AG08396 (cell line): ENCODE data around the gene CYP46A1.
A peak's percentile ranks its signal among the peaks of the same experiment; 100 is the strongest.

Source experiments
- DNase-seq: peaks from one replicate; pipeline ENCODE4 v3.0.0; 2012; ENCODE audit warnings: low spot score, mixed read lengths

Gene CYP46A1

DNA sequence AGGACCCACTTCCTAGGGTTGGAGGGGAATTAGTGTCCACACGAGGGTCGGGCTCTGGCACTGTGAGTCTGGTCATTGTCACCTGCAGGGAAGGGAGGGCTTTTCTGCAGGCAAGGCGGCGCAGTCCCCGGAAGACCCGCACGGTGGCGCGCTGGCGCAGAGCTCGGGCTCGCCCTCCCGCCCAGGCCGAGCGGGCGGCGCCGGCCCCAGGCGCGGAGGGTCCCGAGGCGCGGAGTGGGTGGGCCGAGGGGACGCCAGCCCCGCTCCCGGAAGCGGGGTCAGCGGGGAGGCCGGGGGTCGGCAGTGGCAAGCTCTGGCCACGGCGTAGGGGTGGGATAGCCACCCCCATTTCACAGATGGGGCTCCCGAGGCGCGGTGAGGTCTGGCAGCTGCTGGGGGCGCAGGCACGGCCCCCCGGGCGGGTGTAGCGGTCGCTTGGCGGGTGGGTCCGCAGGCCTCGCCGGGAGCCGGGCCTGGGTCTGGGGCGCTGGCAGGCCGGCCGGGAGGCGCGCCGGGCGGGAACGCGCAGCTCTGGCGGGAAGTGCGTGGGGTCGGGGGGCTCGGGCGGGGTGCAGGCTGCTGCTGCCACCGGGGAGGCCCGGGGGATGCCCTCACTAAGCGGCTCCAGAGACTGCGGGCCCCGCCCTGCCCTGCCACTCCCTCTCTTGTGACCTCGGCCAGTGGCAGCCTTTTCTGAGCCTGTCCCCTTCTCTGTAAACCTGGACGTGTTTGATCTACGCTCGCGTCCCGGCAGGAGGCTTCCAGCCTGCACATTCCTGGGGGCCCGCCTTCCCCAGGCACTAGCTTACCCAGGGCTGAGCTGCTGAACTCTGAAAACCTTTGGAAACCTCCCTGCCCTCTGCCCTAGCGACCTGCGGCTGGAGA is 46.1 kb downstream of the CYP46A1 start:
- DNase-seq = peak; percentile 91

DNA sequence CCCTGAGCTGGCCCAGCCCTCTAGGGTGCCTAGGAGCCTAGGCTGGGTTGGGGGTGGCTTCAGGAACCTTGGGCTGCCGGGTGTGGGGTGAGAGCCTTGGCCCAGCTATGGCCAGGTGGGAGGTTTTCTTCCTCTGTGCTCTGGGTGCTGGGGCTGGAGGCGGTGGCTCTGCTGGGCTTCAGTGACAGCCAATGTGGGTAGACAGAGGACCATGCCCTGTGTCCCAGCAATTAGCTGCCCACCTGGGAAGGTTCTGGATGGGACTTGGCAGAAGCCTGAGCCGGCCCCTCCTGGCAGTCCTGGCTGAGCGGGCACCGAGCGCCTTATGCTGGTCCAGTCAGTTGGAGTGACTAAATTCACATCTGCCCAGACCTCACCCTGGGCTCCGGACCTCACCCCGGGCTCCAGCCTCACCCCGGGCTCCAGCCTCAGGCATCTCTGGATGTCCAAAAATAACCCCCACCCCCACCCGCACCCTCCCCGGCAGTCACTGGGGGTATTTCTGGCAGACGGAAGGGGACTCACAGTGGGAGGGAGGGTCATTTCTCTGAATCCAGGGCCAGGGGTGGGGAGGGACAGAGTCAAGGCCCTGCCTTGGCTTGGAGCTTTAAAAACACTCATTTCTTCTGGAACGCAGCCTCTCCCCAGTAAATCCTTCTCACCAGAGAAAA is 46.9 kb downstream of the CYP46A1 start:
- DNase-seq = no peak

DNA sequence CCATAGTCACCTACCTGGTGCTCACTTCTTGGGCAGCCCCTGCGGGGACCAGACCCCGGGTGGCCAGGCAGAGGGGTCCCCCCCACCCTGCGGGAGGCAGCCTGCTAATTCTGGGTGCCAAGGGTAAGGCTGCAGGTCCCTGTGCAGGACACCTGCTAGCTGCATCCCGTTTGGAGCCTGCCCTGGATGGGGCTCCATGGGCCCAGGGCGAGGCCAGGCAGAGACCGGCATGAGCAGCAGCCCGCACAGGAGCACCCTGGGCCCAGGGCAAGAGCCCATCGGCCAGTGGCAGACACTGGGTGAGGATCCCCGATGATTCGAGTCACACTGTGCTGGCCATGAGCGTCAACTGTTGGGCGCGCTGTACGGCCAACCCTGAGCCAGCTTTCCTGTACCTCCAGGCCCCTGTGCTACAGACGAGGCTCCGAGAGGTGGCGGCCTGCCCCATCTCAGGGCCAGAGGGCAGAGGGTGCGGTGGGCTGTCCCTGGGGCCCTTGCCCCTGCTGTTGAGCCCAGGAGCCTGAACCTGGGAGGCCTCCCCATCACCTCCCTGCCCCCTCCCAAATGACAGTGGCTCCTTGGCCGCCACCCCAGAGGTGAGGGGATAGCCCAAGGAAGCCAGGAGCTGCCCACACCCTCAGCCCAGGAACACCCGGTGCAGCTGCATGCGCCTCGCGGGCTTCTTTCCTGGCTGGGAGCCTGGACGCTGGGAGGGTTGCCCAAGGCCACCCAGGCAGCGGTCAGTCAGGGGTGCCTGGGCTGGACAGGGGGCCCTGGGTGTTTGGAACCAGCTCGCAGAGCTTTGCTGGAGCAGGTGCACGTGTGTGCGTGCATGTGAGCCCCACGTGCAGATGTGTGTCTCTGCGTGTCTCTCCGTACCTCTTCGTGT is 47.7 kb downstream of the CYP46A1 start:
- no peak for DNase-seq

DNA sequence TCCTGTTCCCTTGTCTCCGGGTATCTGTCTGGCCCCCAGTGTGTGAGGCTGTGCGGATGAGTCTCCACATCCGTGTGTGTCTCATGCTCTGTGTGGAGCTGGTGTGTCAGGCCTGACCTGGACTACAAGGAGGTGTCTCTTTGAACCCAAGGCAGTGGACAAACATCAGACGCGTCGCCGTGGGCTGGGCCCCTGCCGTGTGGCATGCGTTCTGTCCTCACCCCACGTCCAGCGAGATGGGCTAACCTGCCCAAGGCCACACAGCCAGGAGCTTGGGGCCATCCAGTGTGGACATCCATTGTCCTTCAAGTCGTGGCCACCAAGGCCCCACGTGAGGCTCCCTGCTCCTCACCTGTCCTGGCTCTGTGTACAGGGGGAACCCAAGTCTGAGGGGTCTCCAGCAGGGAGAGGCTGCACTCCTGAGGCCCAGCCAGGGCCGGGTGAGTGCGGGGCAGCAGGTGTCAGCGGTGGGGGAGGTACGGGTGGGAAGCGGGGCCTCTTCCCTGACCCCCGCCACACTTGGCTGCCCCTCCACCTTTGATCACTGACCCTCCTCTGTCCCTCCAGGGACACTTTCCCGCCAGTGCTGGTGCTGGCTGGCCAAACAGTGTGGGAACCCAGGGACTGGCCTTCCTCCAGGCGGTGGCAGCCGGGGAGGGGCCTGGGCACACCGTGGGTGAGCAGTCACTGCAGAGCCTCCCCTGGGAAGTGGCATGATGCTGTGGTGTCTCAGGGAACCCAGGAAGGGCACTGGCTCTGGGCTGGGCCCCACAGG is 48.5 kb downstream of the CYP46A1 start:
- DNase-seq = no peak

DNA sequence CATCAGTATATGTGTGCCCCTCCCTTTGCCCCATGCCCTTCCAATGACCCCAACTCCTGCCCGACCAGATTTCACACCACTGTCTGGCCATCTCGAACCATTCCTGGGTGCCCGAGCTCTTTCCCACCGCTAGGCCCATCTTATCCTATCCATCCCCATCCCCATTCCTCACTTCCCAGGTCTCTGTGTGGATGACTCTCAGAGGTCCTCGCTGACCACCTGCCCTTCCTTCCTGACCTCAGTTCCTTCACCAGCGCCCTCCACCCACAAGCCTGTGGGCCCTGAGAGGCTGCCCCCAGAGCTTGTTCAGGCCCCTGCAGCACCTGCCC is 49.1 kb downstream of the CYP46A1 start:
- DNase-seq = no peak

DNA sequence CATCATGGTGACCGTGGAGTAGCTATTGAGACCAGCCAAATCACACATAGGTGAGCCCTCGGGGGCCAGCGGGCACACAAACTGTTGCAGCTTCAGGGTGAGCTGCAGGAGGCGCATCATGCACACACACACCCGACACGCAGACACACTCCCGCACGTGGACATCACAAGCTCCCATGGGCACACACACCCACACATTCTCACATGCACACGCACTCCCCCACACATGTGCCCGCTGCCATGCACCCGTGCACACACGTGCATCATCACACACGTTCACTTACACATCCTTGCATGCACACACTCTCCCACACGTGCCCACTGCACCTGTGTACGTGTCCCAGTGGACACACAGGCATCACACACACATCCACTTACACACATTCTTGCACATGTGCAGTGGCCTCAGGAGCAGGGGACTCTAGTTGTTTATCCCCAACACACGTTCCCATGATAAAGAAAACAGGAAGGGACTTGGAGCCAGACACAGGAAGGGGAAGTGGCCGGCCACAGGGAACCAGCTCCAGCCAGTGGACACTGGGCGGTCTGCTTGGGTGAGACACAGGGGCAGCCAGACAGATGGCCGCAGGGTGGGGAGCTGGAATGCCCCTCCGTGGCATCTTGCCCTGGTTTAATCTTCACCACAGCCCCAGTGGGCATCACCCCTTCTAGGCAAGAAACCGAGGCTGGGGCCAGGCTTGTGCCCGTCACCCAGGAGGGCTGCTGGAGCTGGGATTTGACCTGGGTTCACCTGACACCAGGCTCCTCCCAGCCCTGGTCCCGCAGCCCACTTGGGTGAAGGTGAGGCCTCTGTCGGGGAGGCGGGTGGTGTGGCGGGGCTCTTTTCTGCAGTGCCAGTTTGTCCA is 49.7 kb downstream of the CYP46A1 start:
- DNase-seq = no peak

DNA sequence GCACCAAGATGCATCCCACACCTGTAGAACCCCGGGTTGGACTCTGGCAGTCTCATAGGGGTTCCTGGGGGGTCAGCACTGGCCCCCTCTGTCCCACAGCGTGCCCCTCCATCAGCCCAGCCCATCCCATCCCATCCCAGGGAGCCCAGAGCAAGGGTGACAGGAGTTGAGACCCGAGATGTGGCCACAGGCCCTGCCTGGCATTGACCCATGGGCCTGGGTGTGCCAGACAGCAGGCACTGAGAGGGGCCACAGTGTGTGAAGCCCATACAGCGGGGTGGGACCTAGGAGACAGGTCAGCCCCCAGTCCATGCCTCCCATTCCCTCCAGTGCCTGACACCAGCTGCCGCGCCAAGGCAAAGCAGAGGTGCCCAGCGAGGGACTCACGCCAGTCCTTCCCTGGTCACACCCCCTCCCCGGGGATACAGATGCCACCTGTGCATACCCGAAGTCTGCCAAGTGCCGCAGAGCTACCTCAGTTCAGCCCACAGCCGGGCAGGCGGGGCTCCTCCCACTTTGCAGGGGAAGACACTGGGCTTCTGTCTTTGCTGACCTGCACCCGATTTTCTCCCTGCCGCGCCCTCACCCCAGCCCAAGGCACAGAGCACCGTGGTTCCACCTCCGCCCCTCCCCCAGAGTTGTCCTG is 50.4 kb downstream of the CYP46A1 start:
- no peak for DNase-seq

DNA sequence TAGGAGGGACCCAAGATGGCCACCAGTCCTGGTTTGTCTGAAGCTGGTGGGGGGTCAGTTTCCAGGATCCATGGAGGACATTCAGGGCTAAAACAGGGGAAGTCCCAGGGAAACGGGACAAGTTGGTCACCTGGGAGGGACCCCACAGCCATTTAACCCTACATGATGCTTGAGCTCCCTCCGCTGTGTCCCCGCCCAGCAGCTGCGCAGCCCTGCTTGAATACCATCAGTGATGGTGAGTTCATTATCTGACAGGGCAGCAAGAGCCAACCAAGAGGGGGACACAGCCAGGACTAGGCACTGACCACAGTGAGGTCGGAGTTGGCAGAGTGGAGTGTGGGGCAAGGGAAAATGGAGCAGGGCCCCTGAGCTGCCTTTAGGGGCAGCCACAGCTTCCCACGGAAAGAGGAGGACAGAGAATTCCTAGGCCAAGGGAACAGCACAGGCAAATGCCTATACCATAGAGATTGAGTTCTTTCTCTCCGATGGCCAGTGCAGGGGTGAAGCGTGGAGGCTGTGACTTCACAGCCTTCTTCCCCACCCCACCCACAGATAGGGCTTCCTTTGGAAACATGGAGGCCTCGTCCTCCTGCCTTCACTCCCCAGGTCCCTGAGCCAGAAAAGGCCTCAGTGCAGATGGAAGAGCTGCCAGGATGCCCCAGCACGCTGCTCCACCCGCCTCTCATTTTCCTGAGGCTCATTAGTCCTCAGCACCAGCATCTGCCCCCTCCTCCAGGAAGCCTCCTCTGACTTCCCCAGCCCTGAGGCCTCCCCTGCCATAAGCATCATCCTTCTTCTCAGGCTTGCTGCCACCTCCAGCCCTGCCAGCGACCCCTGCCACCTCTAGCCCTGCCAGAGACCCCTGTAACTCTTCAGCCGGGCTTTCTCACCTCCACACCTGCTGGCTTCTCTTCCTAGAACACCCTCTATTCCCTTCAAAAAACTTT is 51.4 kb downstream of the CYP46A1 start:
- no peak for DNase-seq

DNA sequence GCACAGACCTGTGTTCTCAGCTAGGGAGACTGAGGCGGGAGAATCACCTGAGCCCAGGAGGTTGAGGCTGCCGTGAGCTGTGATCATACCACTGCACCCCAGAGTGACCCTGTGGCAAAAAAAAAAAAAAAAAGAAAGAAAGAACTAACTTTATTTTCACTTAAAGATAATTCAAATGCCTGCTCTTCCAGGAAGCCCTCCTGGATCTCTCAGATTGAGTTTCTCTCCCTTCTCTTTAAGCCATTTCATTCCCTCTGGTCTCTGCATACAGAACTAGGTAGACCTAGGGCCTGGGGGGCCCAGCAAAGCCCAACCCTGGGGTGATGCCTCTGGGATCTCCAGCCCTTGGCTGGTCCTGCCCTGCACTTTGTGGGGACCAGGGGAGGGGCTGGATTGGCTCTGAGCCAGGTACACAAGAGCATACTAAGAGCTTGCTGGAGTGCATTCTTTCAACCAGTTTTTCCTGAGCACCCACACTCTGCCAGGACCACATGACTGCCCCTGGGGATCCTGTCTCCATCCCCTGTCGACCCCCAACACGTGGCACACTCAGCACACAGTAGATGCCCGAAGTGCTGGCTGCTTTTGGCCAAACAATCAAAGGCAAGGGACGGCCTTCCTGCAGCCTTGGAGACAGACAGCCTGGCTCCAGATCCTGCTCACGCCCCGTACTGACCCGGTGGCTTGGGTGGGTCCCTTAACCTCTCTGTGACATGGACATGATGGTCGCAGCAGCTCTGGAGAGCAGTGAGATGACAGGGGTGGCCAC is 52.7 kb downstream of the CYP46A1 start:
- DNase-seq = peak; percentile 54

DNA sequence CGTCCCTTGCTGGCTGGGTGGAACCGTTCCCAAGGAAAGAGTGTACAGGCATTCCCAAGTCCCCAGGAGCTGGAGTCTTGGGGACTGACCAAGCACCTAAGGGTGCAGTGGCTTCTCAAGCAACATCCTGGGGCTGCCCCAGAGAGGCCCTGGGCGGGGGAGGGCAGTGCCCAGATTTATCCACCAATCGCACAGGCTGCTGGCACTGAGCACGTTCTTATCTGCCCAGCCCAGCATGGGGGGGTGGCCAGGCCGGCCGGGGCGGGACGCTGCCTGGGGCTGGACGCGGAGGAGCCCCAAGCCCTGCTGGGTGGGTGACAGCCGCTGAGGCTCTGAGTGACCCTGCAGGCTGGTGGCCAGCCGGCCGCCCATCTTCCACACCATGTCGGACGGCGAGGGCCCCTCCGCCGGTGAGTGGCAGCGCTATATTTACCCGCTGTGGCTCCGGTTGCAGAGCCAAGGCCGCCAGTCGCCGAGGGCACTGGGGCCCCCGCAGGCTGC is 53.4 kb downstream of the CYP46A1 start:
- DNase-seq = peak; percentile 91

DNA sequence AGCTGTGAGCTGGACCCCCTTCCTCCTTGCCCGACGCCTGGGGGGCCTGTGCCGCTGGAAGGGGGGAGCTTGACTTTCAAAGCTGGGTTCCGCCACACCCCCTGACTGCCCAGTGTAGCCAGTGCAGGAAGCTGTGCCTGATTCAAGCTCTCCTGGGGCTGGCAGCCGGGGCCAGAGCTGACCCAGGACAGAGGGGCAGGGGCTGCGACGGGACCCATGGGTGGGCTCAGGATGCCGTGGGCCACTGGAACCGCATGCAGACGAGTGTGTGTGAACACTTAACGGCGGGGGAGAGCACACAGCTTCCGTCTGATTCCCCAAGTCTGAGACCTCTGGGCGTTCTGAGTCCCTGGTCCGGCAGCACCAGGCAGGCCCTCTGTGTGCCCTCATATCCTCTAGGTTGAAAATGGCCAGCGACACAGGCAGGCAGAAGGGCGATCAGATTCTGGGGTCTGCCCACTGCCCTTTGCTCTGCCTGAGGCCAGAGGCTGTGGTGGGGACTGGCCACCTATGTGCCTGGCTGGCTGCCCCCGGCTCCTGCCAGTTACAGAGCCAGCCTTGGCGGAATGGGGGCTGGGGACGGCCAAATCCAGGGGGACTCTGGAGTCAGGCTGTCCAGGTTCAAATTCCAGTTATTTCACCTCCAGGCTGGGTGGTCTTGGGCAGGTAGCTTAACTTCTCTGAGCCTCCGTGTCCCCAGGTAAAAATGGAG is 54.0 kb downstream of the CYP46A1 start:
- peak; percentile 61 for DNase-seq

DNA sequence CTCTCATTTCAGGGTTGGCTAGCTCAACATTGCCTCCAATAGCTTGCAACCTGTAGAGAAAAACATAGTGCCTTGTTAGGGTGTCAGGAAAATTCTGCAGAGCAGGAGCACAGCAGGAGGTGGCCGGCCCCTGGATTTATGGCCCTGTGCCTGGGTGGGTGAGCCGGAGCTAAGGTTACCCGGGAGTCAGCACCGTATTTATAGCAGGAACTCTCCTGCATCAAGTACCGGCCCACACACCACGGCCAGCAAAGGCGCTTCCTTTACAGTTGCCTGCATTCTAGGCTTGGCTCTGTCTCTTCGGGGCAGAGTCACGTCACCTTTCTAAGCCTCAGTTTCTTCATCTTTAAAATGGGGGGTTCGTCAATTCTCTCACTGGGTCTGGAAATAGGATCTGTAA is 56.3 kb downstream of the CYP46A1 start:
- no peak for DNase-seq

DNA sequence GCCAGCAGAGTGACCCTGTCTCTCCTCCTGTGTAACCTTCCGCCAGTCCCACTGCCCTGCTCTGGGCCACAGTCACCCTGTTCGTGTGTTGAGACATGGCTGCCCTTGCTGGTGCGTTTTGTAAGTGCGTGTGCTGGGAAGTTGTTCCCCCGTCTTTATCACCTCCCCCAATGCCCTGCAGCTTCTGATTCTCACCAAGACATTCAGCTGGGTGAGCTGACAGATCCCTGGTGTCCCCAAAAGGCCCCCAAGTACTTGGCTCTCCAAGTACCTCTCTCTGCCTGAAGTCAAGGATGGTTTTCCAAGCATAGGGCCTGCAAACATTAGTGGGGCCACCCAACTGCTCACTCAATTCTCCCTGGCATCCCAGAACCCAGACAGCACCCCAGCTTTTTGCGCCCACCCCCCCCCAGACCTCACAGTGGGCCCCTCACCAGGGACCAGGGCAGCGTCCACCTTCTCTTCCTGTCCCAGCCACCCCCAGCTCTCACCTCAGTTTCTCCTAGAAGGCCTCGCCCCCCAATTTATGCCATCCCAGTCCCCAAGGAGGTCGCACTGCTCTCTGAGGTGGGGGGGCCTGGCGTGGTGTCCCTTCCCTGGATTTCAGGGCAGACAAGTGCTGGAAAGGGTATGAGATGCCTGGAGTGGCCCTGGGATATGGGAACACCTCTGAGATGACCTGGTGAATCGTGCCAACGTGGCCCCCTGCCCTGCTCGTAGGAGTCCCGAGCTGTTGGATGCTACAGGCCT is 57.3 kb downstream of the CYP46A1 start:
- no peak for DNase-seq

DNA sequence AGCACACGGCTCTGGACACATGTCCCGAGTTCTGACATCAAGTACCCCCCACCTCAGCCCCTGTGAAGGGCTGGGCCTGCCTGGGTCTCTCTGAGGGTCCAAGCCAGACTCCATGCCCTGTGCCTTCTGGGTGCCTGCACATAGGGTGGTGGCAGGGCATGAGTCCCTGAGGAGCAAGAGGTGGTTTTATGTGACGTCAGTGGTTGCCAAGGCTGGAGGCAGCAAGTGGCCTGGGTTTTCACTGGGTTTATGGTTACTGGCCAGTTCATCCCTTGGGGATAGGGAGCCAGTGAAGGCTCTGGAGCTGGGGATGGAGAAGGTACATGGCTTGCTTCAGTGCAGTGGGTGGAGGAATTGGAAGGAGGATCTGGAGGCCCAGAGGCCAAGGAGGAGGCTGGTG is 58.0 kb downstream of the CYP46A1 start:
- no peak for DNase-seq

DNA sequence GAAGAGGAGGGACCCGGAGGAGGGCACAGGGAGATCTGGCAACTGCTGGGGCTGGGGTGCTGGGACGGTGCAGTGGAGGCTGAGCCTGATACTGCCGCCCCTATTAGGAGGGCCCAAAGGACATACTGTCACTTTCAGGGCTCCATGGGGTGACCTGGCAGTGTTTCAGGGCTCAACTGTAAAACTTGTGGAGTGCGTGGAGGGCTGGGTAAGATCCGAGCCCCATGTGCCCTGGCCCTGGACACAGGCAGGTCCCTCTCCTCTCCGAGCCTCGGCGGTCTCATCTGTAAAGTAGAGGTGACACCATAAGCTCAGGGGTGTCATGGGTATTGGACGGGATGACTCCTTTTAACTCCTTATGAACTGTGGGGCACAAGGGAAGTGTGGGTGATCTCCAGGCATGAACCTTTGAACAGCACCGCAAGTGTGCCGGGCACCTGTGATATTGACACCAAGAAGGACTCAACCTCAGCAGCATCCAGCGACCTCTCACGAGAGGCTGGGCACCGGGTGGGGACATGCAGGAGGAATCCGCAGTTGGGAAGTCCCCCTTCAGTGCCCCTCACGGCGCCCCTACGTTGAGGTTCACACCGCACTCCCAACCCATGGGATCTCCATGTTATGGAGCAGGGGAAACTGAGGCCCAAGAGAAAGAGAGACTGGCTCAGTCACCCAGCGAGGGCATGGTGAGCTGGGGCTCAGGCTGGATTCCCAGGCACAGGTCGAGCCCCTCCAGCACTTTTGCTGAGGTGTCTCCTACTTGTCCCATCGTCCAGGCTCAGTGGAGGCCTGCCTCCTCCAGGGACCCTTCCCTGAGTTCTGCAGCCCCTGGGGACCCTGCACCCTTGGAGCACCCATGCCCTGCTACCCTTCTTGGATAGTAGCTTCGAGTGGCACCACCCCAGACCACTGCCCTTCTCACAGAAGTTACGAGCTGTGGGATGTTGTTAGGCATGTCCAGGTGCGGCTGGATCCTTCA is 58.7 kb downstream of the CYP46A1 start:
- DNase-seq = no peak
